HepG2 (cell line): ENCODE measurements around the gene QPCT. TPM values are rescaled to one million over a fixed set of nuclear protein-coding genes. Genes with fewer than 3 reads are reported as not detected.

Experiments used
- AKAP8 ChIP-seq: sonication (generic); formaldehyde crosslinking; IDR thresholded peaks from 2 replicates; pipeline ENCODE4 v1.5.1; 2020; ENCODE audit warnings: mild to moderate bottlenecking, missing genetic modification reagents
- ATF2 ChIP-seq: sonication (generic); formaldehyde crosslinking; IDR thresholded peaks from 2 replicates; pipeline ENCODE4 v1.4.0; 2020; ENCODE audit warnings: missing genetic modification reagents
- BRCA1 ChIP-seq: sonication (generic); formaldehyde crosslinking; IDR thresholded peaks from 2 replicates; pipeline ENCODE4 v1.4.0; 2020; ENCODE audit warnings: missing genetic modification reagents
- DRAP1 ChIP-seq: IDR thresholded peaks from 2 replicates; pipeline ENCODE4 v1.6.1; 2016; ENCODE audit warnings: missing genetic modification reagents, missing compliant biosample characterization
- ELF3 ChIP-seq: IDR thresholded peaks from 2 replicates; pipeline ENCODE4 v1.6.1; 2016; ENCODE audit warnings: missing genetic modification reagents, missing compliant biosample characterization
- HNRNPK ChIP-seq: fragments of 200-400 bp; formaldehyde crosslinking; IDR thresholded peaks from 2 replicates; pipeline ENCODE4 v1.6.1; 2018; ENCODE audit warnings: low read length, low read depth, moderate library complexity, mild to moderate bottlenecking; ENCODE audit not compliant: poor library complexity, severe bottlenecking
- HNRNPLL ChIP-seq: fragments of 200-400 bp; formaldehyde crosslinking; IDR thresholded peaks from 2 replicates; pipeline ENCODE4 v1.6.1; 2017; ENCODE audit warnings: mild to moderate bottlenecking, low read depth, low read length; ENCODE audit not compliant: poor library complexity, severe bottlenecking
- HOXA3 ChIP-seq: sonication (generic); formaldehyde crosslinking; IDR thresholded peaks from 2 replicates; pipeline ENCODE4 v1.5.0; 2020; ENCODE audit warnings: missing genetic modification reagents
- IRF2 ChIP-seq: IDR thresholded peaks from 2 replicates; pipeline ENCODE4 v1.6.1; 2018; ENCODE audit warnings: missing genetic modification reagents, missing compliant biosample characterization
- KDM5B ChIP-seq: sonication (generic); formaldehyde crosslinking; IDR thresholded peaks from 2 replicates; pipeline ENCODE4 v1.4.0; 2020; ENCODE audit warnings: missing genetic modification reagents, mild to moderate bottlenecking, borderline replicate concordance
- KMT2A ChIP-seq: sonication (generic); formaldehyde crosslinking; IDR thresholded peaks from 2 replicates; pipeline ENCODE4 v1.4.0; 2020; ENCODE audit warnings: missing genetic modification reagents
- MLLT10 ChIP-seq: sonication (generic); formaldehyde crosslinking; IDR thresholded peaks from 2 replicates; pipeline ENCODE4 v1.4.0; 2020; ENCODE audit warnings: missing genetic modification reagents
- PAX8 ChIP-seq: sonication (generic); formaldehyde crosslinking; IDR thresholded peaks from 2 replicates; pipeline ENCODE4 v1.8.0; 2022; ENCODE audit warnings: mild to moderate bottlenecking, missing genetic modification reagents, borderline replicate concordance
- RBFOX2 ChIP-seq: fragments of 200-400 bp; formaldehyde crosslinking; IDR thresholded peaks from 2 replicates; pipeline ENCODE4 v1.6.1; 2017; ENCODE audit warnings: low read depth, mild to moderate bottlenecking, low read length
- SALL2 ChIP-seq: sonication (generic); formaldehyde crosslinking; IDR thresholded peaks from 2 replicates; pipeline ENCODE4 v1.8.1; 2023; ENCODE audit warnings: mild to moderate bottlenecking, missing genetic modification reagents, inconsistent platforms
- SP1 ChIP-seq, 2 experiments: fragments of 450-650 bp in 1 of 2; sonication (generic) in 1 of 2; formaldehyde crosslinking in 1 of 2; IDR thresholded peaks; 2 replicates each; pipeline versions ENCODE4 v1.4.0 to v1.6.1; 2016 to 2020; ENCODE audit warnings: missing genetic modification reagents in 1 of 2
- SP5 ChIP-seq: IDR thresholded peaks from 2 replicates; pipeline ENCODE4 v1.6.1; 2016; ENCODE audit warnings: low read depth, borderline replicate concordance
- SYNCRIP ChIP-seq: fragments of 200-400 bp; formaldehyde crosslinking; IDR thresholded peaks from 2 replicates; pipeline ENCODE4 v1.6.1; 2018; ENCODE audit warnings: mild to moderate bottlenecking, low read depth, low read length; ENCODE audit not compliant: insufficient read depth
- ZBTB49 ChIP-seq: sonication (generic); formaldehyde crosslinking; IDR thresholded peaks from 2 replicates; pipeline ENCODE4 v1.4.0; 2020; ENCODE audit warnings: missing genetic modification reagents, borderline replicate concordance
- ZFP82 ChIP-seq: sonication (generic); formaldehyde crosslinking; IDR thresholded peaks from 2 replicates; pipeline ENCODE4 v1.5.1; 2020; ENCODE audit warnings: mild to moderate bottlenecking, missing genetic modification reagents, borderline replicate concordance
- ZIK1 ChIP-seq: sonication (generic); formaldehyde crosslinking; IDR thresholded peaks from 2 replicates; pipeline ENCODE4 v1.5.0; 2020; ENCODE audit warnings: mild to moderate bottlenecking, low read depth, missing genetic modification reagents, borderline replicate concordance
- ZNF180 ChIP-seq: sonication (generic); formaldehyde crosslinking; IDR thresholded peaks from 2 replicates; pipeline ENCODE4 v1.4.0; 2020; ENCODE audit warnings: low read depth, missing genetic modification reagents, borderline replicate concordance
- ZNF460 ChIP-seq: sonication (generic); formaldehyde crosslinking; IDR thresholded peaks from 2 replicates; pipeline ENCODE4 v1.5.1; 2020; ENCODE audit warnings: missing genetic modification reagents, mild to moderate bottlenecking, borderline replicate concordance
- ZNF484 ChIP-seq: sonication (generic); formaldehyde crosslinking; IDR thresholded peaks from 2 replicates; pipeline ENCODE4 v1.5.1; 2020; ENCODE audit warnings: mild to moderate bottlenecking, low read depth, missing genetic modification reagents, borderline replicate concordance
- ZSCAN25 ChIP-seq: sonication (generic); formaldehyde crosslinking; IDR thresholded peaks from 2 replicates; pipeline ENCODE4 v1.8.0; 2022; ENCODE audit warnings: mild to moderate bottlenecking, missing genetic modification reagents
- ZSCAN9 ChIP-seq: IDR thresholded peaks from 2 replicates; pipeline ENCODE4 v1.6.1; 2016; ENCODE audit warnings: borderline replicate concordance
- ZZZ3 ChIP-seq: sonication (generic); formaldehyde crosslinking; IDR thresholded peaks from 2 replicates; pipeline ENCODE4 v1.4.0; 2020; ENCODE audit warnings: missing genetic modification reagents, mild to moderate bottlenecking, borderline replicate concordance
- polyA plus RNA-seq, 8 experiments: library from polyadenylated mRNA; depleted of rRNA in 3 of 8; stranded (reverse) in 7 of 8; unstranded in 1 of 8; fragments of >200 nt; fragmentation: Illumina TruSeq in 4 of 8; extraction: Trizol in 4 of 8; gene quantifications; 2 replicates each; pipeline versions ENCODE4 v1.2.1 to v1.2.3, GENCODE V29; 2011 to 2016; ENCODE audit warnings: low read depth in 4 of 8, missing spikeins in 1 of 8, mixed read lengths in 1 of 8; ENCODE audit not compliant: insufficient read depth in 1 of 8
- total RNA-seq, 5 experiments: library from RNA; depleted of rRNA; stranded (reverse); fragments of >200 nt; fragmentation: Illumina TruSeq; extraction: Trizol; gene quantifications; 2 replicates each; pipeline ENCODE4 v1.2.3, GENCODE V29; 2016; ENCODE audit warnings: low read depth in 1 of 5

The QPCT gene
- total and polyA plus RNA-seq, 2 of the 13 experiments (the other 11 are each of a cell fraction or from before 2014, with no cell fraction given), result 0.77 to 1.2 TPM

- TF ChIP-seq SYNCRIP (no peak), ELF3 (CRISPR knock-in tag) (peak; percentile 7; the same call in 1 of the 2 replicates), DRAP1 (CRISPR knock-in tag) (no peak), ZNF460 (CRISPR knock-in tag) (no peak), ZZZ3 (no peak), ATF2 (CRISPR knock-in tag) (no peak), BRCA1 (no peak), SP5 (CRISPR knock-in tag) (peak; percentile 30; the same call in 1 of the 2 replicates), MLLT10 (CRISPR knock-in tag) (no peak), HNRNPK (peak; percentile 99), ZIK1 (no peak), AKAP8 (CRISPR knock-in tag) (0 out of 2 replicates have a peak, but pooled peaks have one; percentile 8), SP1 (IDR thresholded peaks at IDR 0.05) (no peak), SP1 (CRISPR knock-in tag; IDR thresholded peaks at IDR 0.05) (0 out of 2 replicates have a peak, but pooled peaks have one; percentile 35), ZBTB49 (no peak), HOXA3 (CRISPR knock-in tag) (peak; percentile 28; the same call in 1 of the 2 replicates), ZSCAN9 (CRISPR knock-in tag) (peak; percentile 50), SALL2 (no peak), KMT2A (CRISPR knock-in tag) (peak; percentile 10; the same call in 1 of the 2 replicates), ZNF180 (CRISPR knock-in tag) (no peak), HNRNPLL (peak; percentile 55), ZFP82 (no peak), KDM5B (CRISPR knock-in tag) (peak; percentile 9; the same call in 1 of the 2 replicates), ZSCAN25 (CRISPR knock-in tag) (peak; percentile 87), ZNF484 (no peak), RBFOX2 (peak; percentile 77), PAX8 (CRISPR knock-in tag) (no peak), IRF2 (CRISPR knock-in tag) (0 out of 2 replicates have a peak, but pooled peaks have one; percentile 51)
Observed at GRCh38 chr2:37324536-37324785, 20.0 kb upstream of the QPCT start (continued).
